Spleen (tissue), 11 donors: ENCODE results near the gene LYRM7. TPM values are rescaled to one million over a fixed set of nuclear protein-coding genes. Genes with fewer than 3 reads are reported as not detected.

Source experiments
- DNase-seq: peaks from one replicate; pipeline ENCODE4 v3.0.0-alpha.2; 2020
- H3K27ac ChIP-seq, 8 donors: fragments of 200-600 bp; sonication (generic) in 7 of 8; 1 replicate in 4 of 8; 2 replicates in 4 of 8; pipeline versions ENCODE4 v1.5.0 to v1.8.0; 2016 to 2021; ENCODE audit warnings: inconsistent platforms in 4 of 8, mild to moderate bottlenecking in 4 of 8, moderate library complexity in 1 of 8
- H3K27me3 ChIP-seq, 7 donors: fragments of 200-600 bp; sonication (generic) in 6 of 7; replicated peaks in 1 of 7; 1 replicate in 4 of 7; 2 replicates in 3 of 7; pipeline versions ENCODE4 v1.5.0 to v1.8.0; 2016 to 2021; ENCODE audit warnings: inconsistent platforms in 3 of 7, mild to moderate bottlenecking in 1 of 7
- H3K36me3 ChIP-seq, 6 donors: fragments of 200-600 bp; sonication (generic) in 5 of 6; 1 replicate in 4 of 6; 2 replicates in 2 of 6; pipeline versions ENCODE4 v1.5.0 to v1.8.0; 2016 to 2021; ENCODE audit warnings: inconsistent platforms in 2 of 6
- H3K4me1 ChIP-seq, 6 donors: fragments of 200-600 bp; sonication (generic) in 5 of 6; 1 replicate in 3 of 6; 2 replicates in 3 of 6; pipeline versions ENCODE4 v1.5.0 to v1.8.0; 2016 to 2021; ENCODE audit warnings: inconsistent platforms in 3 of 6
- H3K4me3 ChIP-seq, 8 donors: fragments of 200-600 bp; sonication (generic) in 7 of 8; 1 replicate in 4 of 8; 2 replicates in 4 of 8; pipeline versions ENCODE4 v1.5.0 to v1.8.0; 2016 to 2021; ENCODE audit warnings: inconsistent platforms in 4 of 8, mild to moderate bottlenecking in 4 of 8, moderate library complexity in 2 of 8
- H3K9me3 ChIP-seq, 8 donors: fragments of 200-600 bp; sonication (generic) in 7 of 8; 1 replicate in 4 of 8; 2 replicates in 4 of 8; pipeline versions ENCODE4 v1.5.0 to v1.8.0; 2016 to 2021; ENCODE audit warnings: inconsistent platforms in 4 of 8
- CTCF ChIP-seq, 11 experiments: fragments of 200-600 bp in 7 of 11; fragments of 450-650 bp in 4 of 11; sonication (generic) in 4 of 11; IDR thresholded peaks in 8 of 11; conservative IDR thresholded peaks in 3 of 11; 1 replicate in 7 of 11; 2 replicates in 4 of 11; pipeline versions ENCODE4 v1.4.0 to v1.8.0; 2016 to 2021; ENCODE audit warnings: antibody characterized with exemption in 11 of 11, inconsistent platforms in 4 of 11, mild to moderate bottlenecking in 1 of 11
- POLR2A ChIP-seq, 3 donors: fragments of 450-650 bp; IDR thresholded peaks; one replicate each; pipeline ENCODE4 v1.5.1; 2017; ENCODE audit warnings: antibody characterized with exemption in 3 of 3, mild to moderate bottlenecking in 1 of 3
- POLR2AphosphoS5 ChIP-seq, 3 donors: sonication (generic); formaldehyde crosslinking; IDR thresholded peaks; one replicate each; pipeline ENCODE4 v1.5.1; 2017; ENCODE audit warnings: antibody characterized with exemption in 3 of 3
- WGBS, 5 donors: extraction: QIAGEN DNeasy Blood & Tissue Kit in 3 of 5; methylation state at CpG; one replicate each; pipeline versions ENCODE4 v1.1.5 to v1.1.7; 2013 to 2018; 5-methylcytosine and 5-hydroxymethylcytosine counted together
- intact Hi-C: fragments of 100-400 bp; cut with DNase I; formaldehyde crosslinking; loops from one replicate; pipeline ENCODE4 v1.15.0; 2023; ENCODE audit warnings: low total_unique reads
- polyA plus RNA-seq, 3 donors: library from polyadenylated mRNA; stranded (reverse); fragments of 200-250 nt; gene quantifications; one replicate each; pipeline ENCODE4 v1.2.1, GENCODE V29; 2013
- total RNA-seq, 7 donors: library from RNA; depleted of rRNA in 3 of 7; stranded (reverse); fragments of >200 nt in 3 of 7; fragmentation: NEBNext Ultra II Directional in 4 of 7; extraction: Animal tissue kit (Norgen Biotek cat#: 25700) in 4 of 7; gene quantifications; one replicate each; pipeline versions ENCODE4 v1.1.0 to v1.2.1, GENCODE V29; 2016 to 2021
- donor health status: healthy with polysubstance abuse.
- donor health status: DM: no; HTN: no; CAD: no; lungs with moderate emphysema.
- donor health status: DM: no; HTN: no; CAD: no.
- donor health status: Bipolar disorder and iron deficiency.
- donor health status: healthy.
- donor health status: DM: no; HTN: no; CAD: no.
- donor health status: DM: yes; HTN: yes; CAD: no.

Gene LYRM7
- total and polyA plus RNA-seq, 10 donors: 3.2 to 13.3 (median 9.0) TPM

- H3K9me3 ChIP-seq: no peaks in the 10 kb centered on the region
- H3K27ac ChIP-seq: peak overlapping the region; percentile 49 to 88 (median 78)
- no peak for DNase-seq
- intact Hi-C loops: no loop called here
- peak overlapping the region in 4 of 8 donors; percentile 13 to 61 (median 24) for H3K4me3 ChIP-seq
- no peaks in the 10 kb centered on the region for H3K36me3 ChIP-seq
- TF ChIP-seq POLR2AphosphoS5 (IDR thresholded peaks at IDR 0.05) (no peak), POLR2A (IDR thresholded peaks at IDR 0.05) (peak in 1 of 3 donors; percentile 33)
- 61 to 70% (median 62%) methylated on average over 5 of the region's 5 CpGs for WGBS, 5 donors
- H3K4me1 ChIP-seq: peaks cover 3 to 82% (median 42%) of the 10 kb centered on the region in 6 donors
- no peaks in the 10 kb centered on the region for H3K27me3 ChIP-seq
Measured at GRCh38 chr5:131212471-131213021, 41.8 kb downstream of the LYRM7 start.

GRCh38 chr5:131214609-131215227 is 44.0 kb downstream of the LYRM7 start:
- WGBS, 5 donors: 70 to 79% (median 78%) methylated on average over 3 of the region's 3 CpGs
- Histone ChIP-seq H3K27me3 (no peaks in the 10 kb centered on the region), H3K27ac (no peak overlapping the region), H3K4me3 (no peak overlapping the region), H3K4me1 (peaks cover 3 to 69% (median 34%) of the 10 kb centered on the region in 6 donors), H3K36me3 (no peaks in the 10 kb centered on the region), H3K9me3 (no peaks in the 10 kb centered on the region)
- TF ChIP-seq POLR2AphosphoS5 (IDR thresholded peaks at IDR 0.05) (no peak), POLR2A (IDR thresholded peaks at IDR 0.05) (no peak), CTCF (IDR thresholded peaks at IDR 0.05 in 8 of 11, conservative IDR thresholded peaks at IDR 0.05 in 3 of 11) (no peak)
- no peak for DNase-seq
- intact Hi-C loops: no loop called here

GRCh38 chr5:131217791-131218190 is 47.0 kb downstream of the LYRM7 start:
- H3K27ac ChIP-seq: no peak overlapping the region
- DNase-seq: no peak
- intact Hi-C loops: no loop called here

GRCh38 chr5:131218392-131218791 is 47.6 kb downstream of the LYRM7 start:
- Histone ChIP-seq H3K4me3 (no peak overlapping the region), H3K36me3 (no peaks in the 10 kb centered on the region), H3K27me3 (no peaks in the 10 kb centered on the region), H3K9me3 (no peaks in the 10 kb centered on the region), H3K27ac (no peak overlapping the region), H3K4me1 (peaks cover 3 to 48% (median 22%) of the 10 kb centered on the region in 6 donors)
- no peak for TF ChIP-seq POLR2A (IDR thresholded peaks at IDR 0.05)
- no peak for TF ChIP-seq CTCF (IDR thresholded peaks at IDR 0.05 in 8 of 11, conservative IDR thresholded peaks at IDR 0.05 in 3 of 11)
- TF ChIP-seq POLR2AphosphoS5 (IDR thresholded peaks at IDR 0.05): no peak
- intact Hi-C loops: no loop called here
- no peak for DNase-seq
- WGBS, 5 donors: 69 to 82% (median 78%) methylated on average over 4 of the region's 4 CpGs

More at GRCh38 chr5:131217791-131218190, 47.0 kb downstream of the LYRM7 start:
- no peak for TF ChIP-seq POLR2AphosphoS5 (IDR thresholded peaks at IDR 0.05)
- TF ChIP-seq CTCF (IDR thresholded peaks at IDR 0.05 in 8 of 11, conservative IDR thresholded peaks at IDR 0.05 in 3 of 11): no peak
- no peak for TF ChIP-seq POLR2A (IDR thresholded peaks at IDR 0.05)
- no peaks in the 10 kb centered on the region for H3K9me3 ChIP-seq
- no peak overlapping the region for H3K4me3 ChIP-seq
- peaks cover 3 to 50% (median 22%) of the 10 kb centered on the region in 6 donors for H3K4me1 ChIP-seq
- 72 to 96% (median 82%) methylated on average over 4 of the region's 4 CpGs for WGBS, 5 donors
- no peaks in the 10 kb centered on the region for H3K27me3 ChIP-seq
- H3K36me3 ChIP-seq: no peaks in the 10 kb centered on the region
